WTC11 (cell line): ENCODE results near the gene FILIP1L.

Source experiments
- E2F1 ChIP-seq: sonication (generic); formaldehyde crosslinking; IDR thresholded peaks from 2 replicates; pipeline ENCODE4 v1.8.0; 2022; ENCODE audit warnings: mild to moderate bottlenecking, missing genetic modification reagents
- ESRRA ChIP-seq: sonication (generic); formaldehyde crosslinking; IDR thresholded peaks from 2 replicates; pipeline ENCODE4 v1.8.1; 2022; ENCODE audit warnings: mild to moderate bottlenecking, missing genetic modification reagents, borderline replicate concordance
- IRF2 ChIP-seq: sonication (generic); formaldehyde crosslinking; IDR thresholded peaks from 2 replicates; pipeline ENCODE4 v1.8.0; 2022; ENCODE audit warnings: low read depth, missing genetic modification reagents, borderline replicate concordance
- JUN ChIP-seq: sonication (generic); formaldehyde crosslinking; IDR thresholded peaks from 2 replicates; pipeline ENCODE4 v1.8.0; 2023; ENCODE audit warnings: mild to moderate bottlenecking, missing genetic modification reagents
- MAX ChIP-seq: sonication (generic); formaldehyde crosslinking; IDR thresholded peaks from 2 replicates; pipeline ENCODE4 v1.8.0; 2022; ENCODE audit warnings: mild to moderate bottlenecking, missing genetic modification reagents
- NFYB ChIP-seq: sonication (generic); formaldehyde crosslinking; conservative IDR thresholded peaks from 2 replicates; pipeline ENCODE4 v1.8.0; 2022; ENCODE audit warnings: low read depth, missing genetic modification reagents
- SMAD3 ChIP-seq: sonication (generic); formaldehyde crosslinking; IDR thresholded peaks from 2 replicates; pipeline ENCODE4 v1.8.0; 2022; ENCODE audit warnings: missing genetic modification reagents, mild to moderate bottlenecking, borderline replicate concordance
- TP53 ChIP-seq: sonication (generic); formaldehyde crosslinking; IDR thresholded peaks from 2 replicates; pipeline ENCODE4 v1.8.1; 2023; ENCODE audit warnings: mild to moderate bottlenecking, missing genetic modification reagents
- ZBTB21 ChIP-seq: sonication (generic); formaldehyde crosslinking; IDR thresholded peaks from 2 replicates; pipeline ENCODE4 v1.8.1; 2023; ENCODE audit warnings: mild to moderate bottlenecking, missing genetic modification reagents, borderline replicate concordance
- ZNF121 ChIP-seq: sonication (generic); formaldehyde crosslinking; IDR thresholded peaks from 2 replicates; pipeline ENCODE4 v1.8.0; 2023; ENCODE audit warnings: missing genetic modification reagents
- ZNF138 ChIP-seq: sonication (generic); formaldehyde crosslinking; conservative IDR thresholded peaks from 2 replicates; pipeline ENCODE4 v1.8.1; 2022; ENCODE audit warnings: mild to moderate bottlenecking, moderate library complexity, missing genetic modification reagents
- ZNF263 ChIP-seq: sonication (generic); formaldehyde crosslinking; IDR thresholded peaks from 2 replicates; pipeline ENCODE4 v1.8.1; 2022; ENCODE audit warnings: low read depth, mild to moderate bottlenecking, moderate library complexity, missing genetic modification reagents
- TF ChIP-seq, protein P1 (sequence below): fragments of 200-600 bp; IDR thresholded peaks from 2 replicates; pipeline ENCODE4 v1.8.0; 2022; ENCODE audit warnings: antibody characterized with exemption

DNA sequence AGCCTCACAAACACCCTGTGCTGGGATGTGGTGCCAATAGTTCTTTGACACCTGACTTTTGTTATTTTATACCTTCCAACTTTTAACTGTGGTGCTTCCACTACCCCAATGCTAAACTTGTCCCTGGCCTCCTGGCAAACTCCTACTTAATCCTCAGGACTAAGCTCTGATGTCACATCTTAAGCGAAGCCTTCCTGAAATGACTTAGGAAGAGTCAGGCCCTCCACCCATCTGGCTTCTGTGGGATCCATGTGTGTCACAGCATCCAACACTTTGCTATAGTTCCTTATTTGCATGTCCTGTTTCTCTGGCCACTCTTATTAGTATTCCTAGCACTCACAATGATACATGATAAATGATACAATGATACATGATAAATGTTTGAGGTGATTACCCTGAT lies 133.2 kb downstream of the FILIP1L start:
- TF ChIP-seq, protein P1, sequence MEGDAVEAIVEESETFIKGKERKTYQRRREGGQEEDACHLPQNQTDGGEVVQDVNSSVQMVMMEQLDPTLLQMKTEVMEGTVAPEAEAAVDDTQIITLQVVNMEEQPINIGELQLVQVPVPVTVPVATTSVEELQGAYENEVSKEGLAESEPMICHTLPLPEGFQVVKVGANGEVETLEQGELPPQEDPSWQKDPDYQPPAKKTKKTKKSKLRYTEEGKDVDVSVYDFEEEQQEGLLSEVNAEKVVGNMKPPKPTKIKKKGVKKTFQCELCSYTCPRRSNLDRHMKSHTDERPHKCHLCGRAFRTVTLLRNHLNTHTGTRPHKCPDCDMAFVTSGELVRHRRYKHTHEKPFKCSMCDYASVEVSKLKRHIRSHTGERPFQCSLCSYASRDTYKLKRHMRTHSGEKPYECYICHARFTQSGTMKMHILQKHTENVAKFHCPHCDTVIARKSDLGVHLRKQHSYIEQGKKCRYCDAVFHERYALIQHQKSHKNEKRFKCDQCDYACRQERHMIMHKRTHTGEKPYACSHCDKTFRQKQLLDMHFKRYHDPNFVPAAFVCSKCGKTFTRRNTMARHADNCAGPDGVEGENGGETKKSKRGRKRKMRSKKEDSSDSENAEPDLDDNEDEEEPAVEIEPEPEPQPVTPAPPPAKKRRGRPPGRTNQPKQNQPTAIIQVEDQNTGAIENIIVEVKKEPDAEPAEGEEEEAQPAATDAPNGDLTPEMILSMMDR = no peak
- TF ChIP-seq ZNF263 (CRISPR knock-in tag) = no peak
- no peak for TF ChIP-seq MAX (CRISPR knock-in tag)
- TF ChIP-seq SMAD3 (CRISPR knock-in tag) = no peak
- TF ChIP-seq IRF2 (CRISPR knock-in tag) = no peak
- no peak for TF ChIP-seq ZNF138 (CRISPR knock-in tag)
- TF ChIP-seq JUN (CRISPR knock-in tag) = no peak
- TF ChIP-seq ESRRA (CRISPR knock-in tag) = no peak
- TF ChIP-seq ZNF121 = no peak
- no peak for TF ChIP-seq TP53 (CRISPR knock-in tag)
- no peak for TF ChIP-seq ZBTB21 (CRISPR knock-in tag)
- no peak for TF ChIP-seq E2F1 (CRISPR knock-in tag)
- no peak for TF ChIP-seq NFYB (CRISPR knock-in tag)
